Esophagus muscularis mucosa (tissue), 4 donors: ENCODE results near the gene WNT8B. TPM values are rescaled to one million over a fixed set of nuclear protein-coding genes. Genes with fewer than 3 reads are reported as not detected.

Experiments
- DNase-seq: peaks from one replicate; pipeline ENCODE4 v3.0.0-alpha.2; 2017; ENCODE audit errors: extremely low spot score
- H3K27ac ChIP-seq, 4 donors: fragments of 200-600 bp; sonication (generic); replicated peaks in 1 of 4; 1 replicate in 3 of 4; 2 replicates in 1 of 4; pipeline ENCODE4 v1.5.1; 2016 to 2019; ENCODE audit warnings: mild to moderate bottlenecking in 1 of 4
- H3K27me3 ChIP-seq, 4 donors: fragments of 200-600 bp; sonication (generic); one replicate each; pipeline versions ENCODE4 v1.5.1 to v1.6.0; 2016 to 2019
- H3K36me3 ChIP-seq, 4 donors: fragments of 200-600 bp; sonication (generic); one replicate each; pipeline ENCODE4 v1.5.1; 2016 to 2019
- H3K4me1 ChIP-seq, 4 donors: fragments of 200-600 bp; sonication (generic); one replicate each; pipeline ENCODE4 v1.5.1; 2016 to 2019
- H3K4me3 ChIP-seq, 4 donors: fragments of 200-600 bp; sonication (generic); 1 replicate in 2 of 4; 2 replicates in 2 of 4; pipeline ENCODE4 v1.5.1; 2016 to 2019; ENCODE audit warnings: mild to moderate bottlenecking in 4 of 4, moderate library complexity in 1 of 4
- H3K9me3 ChIP-seq, 4 donors: fragments of 200-600 bp; sonication (generic); 1 replicate in 3 of 4; 2 replicates in 1 of 4; pipeline ENCODE4 v1.5.1; 2016 to 2019
- EP300 ChIP-seq: sonication (generic); formaldehyde crosslinking; IDR thresholded peaks from one replicate; pipeline ENCODE4 v1.6.1; 2017; ENCODE audit warnings: antibody characterized with exemption
- POLR2A ChIP-seq: fragments of 450-650 bp; IDR thresholded peaks from one replicate; pipeline ENCODE4 v1.6.1; 2017; ENCODE audit warnings: antibody characterized with exemption, moderate library complexity, mild to moderate bottlenecking, low read depth
- POLR2AphosphoS5 ChIP-seq, 2 donors: sonication (generic); formaldehyde crosslinking; IDR thresholded peaks; one replicate each; pipeline ENCODE4 v1.6.1; 2017; ENCODE audit warnings: antibody characterized with exemption in 2 of 2
- WGBS: methylation state at CpG from one replicate; pipeline ENCODE4 v1.1.5; 2018; 5-methylcytosine and 5-hydroxymethylcytosine counted together
- intact Hi-C: fragments of 100-400 bp; cut with DNase I; formaldehyde crosslinking; loops from one replicate; pipeline ENCODE4 v1.15.1; 2023
- total RNA-seq, 4 donors: library from RNA; depleted of rRNA; stranded (reverse); fragments of >200 nt; gene quantifications; one replicate each; pipeline versions ENCODE4 v1.1.0 to v1.2.1, GENCODE V29; 2016
- TF ChIP-seq, protein P1 (sequence below), 3 experiments: fragments of 200-600 bp in 2 of 3; fragments of 450-650 bp in 1 of 3; sonication (generic) in 2 of 3; IDR thresholded peaks; one replicate each; pipeline ENCODE4 v1.5.1; 2017 to 2019; ENCODE audit warnings: antibody characterized with exemption in 3 of 3, mild to moderate bottlenecking in 2 of 3, moderate library complexity in 1 of 3

WNT8B gene
- total RNA-seq, 4 donors from 2014 or later, result not detected

DNA sequence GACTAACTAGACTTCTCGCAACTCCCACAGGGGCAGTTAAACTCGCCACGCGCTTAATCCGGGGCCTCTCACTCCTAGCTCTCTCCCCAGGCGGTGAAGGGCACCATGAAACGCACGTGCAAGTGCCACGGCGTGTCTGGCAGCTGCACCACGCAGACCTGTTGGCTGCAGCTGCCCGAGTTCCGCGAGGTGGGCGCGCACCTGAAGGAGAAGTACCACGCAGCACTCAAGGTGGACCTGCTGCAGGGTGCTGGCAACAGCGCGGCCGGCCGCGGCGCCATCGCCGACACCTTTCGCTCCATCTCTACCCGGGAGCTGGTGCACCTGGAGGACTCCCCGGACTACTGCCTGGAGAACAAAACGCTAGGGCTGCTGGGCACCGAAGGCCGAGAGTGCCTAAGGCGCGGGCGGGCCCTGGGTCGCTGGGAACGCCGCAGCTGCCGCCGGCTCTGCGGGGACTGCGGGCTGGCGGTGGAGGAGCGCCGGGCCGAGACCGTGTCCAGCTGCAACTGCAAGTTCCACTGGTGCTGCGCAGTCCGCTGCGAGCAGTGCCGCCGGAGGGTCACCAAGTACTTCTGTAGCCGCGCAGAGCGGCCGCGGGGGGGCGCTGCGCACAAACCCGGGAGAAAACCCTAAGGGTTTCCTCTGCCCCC is 19.5 kb downstream of the WNT8B start:
- Histone ChIP-seq H3K27ac (no peak overlapping the region), H3K4me3 (peak overlapping the region; percentile 52 to 60 (median 56))
- under 1% methylated on average over 33 of the region's 59 CpGs for WGBS

GRCh38 chr10:100482834-100483185 is 20.0 kb downstream of the WNT8B start:
- Histone ChIP-seq H3K27me3 (peaks cover 0 to 36% (median 3%) of the 10 kb centered on the region in 4 donors), H3K4me1 (peaks cover 13 to 20% (median 16%) of the 10 kb centered on the region in 4 donors), H3K4me3 (peak overlapping the region; percentile 52 to 60 (median 56)), H3K27ac (no peak overlapping the region), H3K36me3 (peaks cover 13 to 28% (median 22%) of the 10 kb centered on the region in 4 donors), H3K9me3 (no peaks in the 10 kb centered on the region)
- DNase-seq, result no peak
- intact Hi-C loops, result no loop called here
- TF ChIP-seq, protein P1, sequence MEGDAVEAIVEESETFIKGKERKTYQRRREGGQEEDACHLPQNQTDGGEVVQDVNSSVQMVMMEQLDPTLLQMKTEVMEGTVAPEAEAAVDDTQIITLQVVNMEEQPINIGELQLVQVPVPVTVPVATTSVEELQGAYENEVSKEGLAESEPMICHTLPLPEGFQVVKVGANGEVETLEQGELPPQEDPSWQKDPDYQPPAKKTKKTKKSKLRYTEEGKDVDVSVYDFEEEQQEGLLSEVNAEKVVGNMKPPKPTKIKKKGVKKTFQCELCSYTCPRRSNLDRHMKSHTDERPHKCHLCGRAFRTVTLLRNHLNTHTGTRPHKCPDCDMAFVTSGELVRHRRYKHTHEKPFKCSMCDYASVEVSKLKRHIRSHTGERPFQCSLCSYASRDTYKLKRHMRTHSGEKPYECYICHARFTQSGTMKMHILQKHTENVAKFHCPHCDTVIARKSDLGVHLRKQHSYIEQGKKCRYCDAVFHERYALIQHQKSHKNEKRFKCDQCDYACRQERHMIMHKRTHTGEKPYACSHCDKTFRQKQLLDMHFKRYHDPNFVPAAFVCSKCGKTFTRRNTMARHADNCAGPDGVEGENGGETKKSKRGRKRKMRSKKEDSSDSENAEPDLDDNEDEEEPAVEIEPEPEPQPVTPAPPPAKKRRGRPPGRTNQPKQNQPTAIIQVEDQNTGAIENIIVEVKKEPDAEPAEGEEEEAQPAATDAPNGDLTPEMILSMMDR (IDR thresholded peaks at IDR 0.05), result no peak
- TF ChIP-seq POLR2AphosphoS5 (IDR thresholded peaks at IDR 0.05) (no peak), EP300 (no peak), POLR2A (no peak)
- WGBS, result 35% methylated on average over 5 of the region's 5 CpGs

More for the DNA sequence above, 19.5 kb downstream of the WNT8B start:
- intact Hi-C loops, result no loop called here
- peaks cover 13 to 20% (median 16%) of the 10 kb centered on the region in 4 donors for H3K4me1 ChIP-seq
- no peak for TF ChIP-seq POLR2A
- TF ChIP-seq, protein P1 (IDR thresholded peaks at IDR 0.05), result peak; percentile 60 to 79 (median 65)
- TF ChIP-seq POLR2AphosphoS5 (IDR thresholded peaks at IDR 0.05), result no peak
- no peak for TF ChIP-seq EP300
- peak; percentile 89 for DNase-seq
- no peaks in the 10 kb centered on the region for H3K9me3 ChIP-seq
- H3K27me3 ChIP-seq, result peaks cover 0 to 36% (median 3%) of the 10 kb centered on the region in 4 donors
- H3K36me3 ChIP-seq, result peaks cover 8 to 23% (median 17%) of the 10 kb centered on the region in 4 donors

DNA sequence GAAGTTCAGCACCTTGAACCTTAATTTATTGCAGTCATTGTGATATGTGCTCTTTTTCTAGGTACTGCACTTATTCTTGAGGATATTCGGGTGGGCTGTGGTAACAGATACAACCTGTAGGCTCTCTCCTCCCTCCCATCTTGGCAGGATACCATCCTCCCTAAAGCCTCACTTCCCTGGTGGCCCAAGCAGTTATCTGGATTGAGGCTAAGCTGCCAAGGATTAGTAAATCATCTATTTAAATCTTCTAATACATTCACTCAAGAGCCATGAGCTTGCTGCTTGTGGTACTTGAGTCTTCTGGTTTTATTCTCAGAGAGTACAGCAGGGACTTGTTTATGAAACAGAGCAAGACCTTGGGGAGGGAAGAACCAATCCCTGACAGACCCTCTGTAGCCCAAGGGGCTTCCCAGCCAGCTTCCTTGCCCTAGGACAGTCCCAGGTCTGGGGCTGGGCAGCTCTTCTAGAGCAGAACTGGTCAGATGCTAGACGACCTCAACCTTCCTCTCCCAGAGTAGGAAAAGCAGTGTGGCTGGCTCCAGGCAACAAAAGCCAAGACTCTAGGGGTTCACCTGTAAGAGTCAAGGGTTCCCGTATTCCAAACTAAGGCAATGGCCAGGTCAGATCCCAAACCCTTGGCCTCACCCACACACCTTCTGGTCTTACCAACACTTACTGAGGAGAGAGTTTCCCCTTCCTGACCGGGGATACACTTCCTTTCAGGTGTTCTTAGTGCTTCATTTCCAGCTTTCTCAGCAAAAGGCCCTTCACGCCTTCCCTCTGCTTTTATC is 21.3 kb downstream of the WNT8B start:
- TF ChIP-seq POLR2A (no peak), EP300 (no peak), POLR2AphosphoS5 (IDR thresholded peaks at IDR 0.05) (no peak)
- TF ChIP-seq, protein P1 (IDR thresholded peaks at IDR 0.05), result no peak

GRCh38 chr10:100485366-100485765 is 22.6 kb downstream of the WNT8B start:
- no peak for DNase-seq
- Histone ChIP-seq H3K9me3 (no peaks in the 10 kb centered on the region), H3K36me3 (peaks cover 35 to 54% (median 46%) of the 10 kb centered on the region in 4 donors), H3K27ac (no peak overlapping the region), H3K4me1 (peaks cover 13 to 20% (median 16%) of the 10 kb centered on the region in 4 donors), H3K27me3 (peaks cover 0 to 10% (median 0%) of the 10 kb centered on the region in 4 donors), H3K4me3 (no peak overlapping the region)
- intact Hi-C loops, result no loop called here
- no peak for TF ChIP-seq POLR2A
- TF ChIP-seq, protein P1 (IDR thresholded peaks at IDR 0.05), result no peak
- no peak for TF ChIP-seq POLR2AphosphoS5 (IDR thresholded peaks at IDR 0.05)
- TF ChIP-seq EP300, result no peak
- 76% methylated on average over 8 of the region's 8 CpGs for WGBS

More for the DNA sequence above, 21.3 kb downstream of the WNT8B start:
- Histone ChIP-seq H3K27me3 (peaks cover 0 to 23% (median 1%) of the 10 kb centered on the region in 4 donors), H3K4me1 (peaks cover 13 to 20% (median 16%) of the 10 kb centered on the region in 4 donors), H3K9me3 (no peaks in the 10 kb centered on the region), H3K27ac (no peak overlapping the region), H3K36me3 (peaks cover 23 to 41% (median 33%) of the 10 kb centered on the region in 4 donors), H3K4me3 (no peak overlapping the region)
- intact Hi-C loops, result no loop called here
- WGBS, result 92% methylated on average over 5 of the region's 5 CpGs
- DNase-seq, result peak; percentile 87
